DOHH2 (cell line): ENCODE results near the gene PTPRN2.

Source experiments
- H3F3A ChIP-seq: fragments of 200-600 bp; sonication (generic), shearing (Covaris generic); 2 replicates; pipeline ENCODE4 v1.6.0; 2016; ENCODE audit warnings: antibody characterized with exemption, mild to moderate bottlenecking; ENCODE audit not compliant: control insufficient read depth, insufficient read depth
- H3K27ac ChIP-seq: fragments of 200-600 bp; sonication (generic); 2 replicates; pipeline ENCODE4 v1.5.1; 2014; ENCODE audit warnings: low read depth, mild to moderate bottlenecking, low read length, moderate library complexity
- H3K27me3 ChIP-seq: fragments of 200-600 bp; sonication (generic); 2 replicates; pipeline ENCODE4 v1.6.1; 2014; ENCODE audit warnings: mild to moderate bottlenecking, low read length, mixed read lengths; ENCODE audit not compliant: control insufficient read depth
- H3K36me3 ChIP-seq: fragments of 200-600 bp; sonication (generic); 2 replicates; pipeline ENCODE4 v1.6.1; 2014; ENCODE audit warnings: mild to moderate bottlenecking, low read length, moderate library complexity, mixed read lengths; ENCODE audit not compliant: control insufficient read depth
- H3K4me1 ChIP-seq: fragments of 200-600 bp; sonication (generic); 2 replicates; pipeline ENCODE4 v1.6.1; 2014; ENCODE audit warnings: mild to moderate bottlenecking, low read length, mixed read lengths; ENCODE audit not compliant: control insufficient read depth
- H3K4me2 ChIP-seq: fragments of 200-600 bp; sonication (generic); 2 replicates; pipeline ENCODE4 v1.6.0; 2014; ENCODE audit warnings: mild to moderate bottlenecking, low read length, moderate library complexity
- H3K4me3 ChIP-seq: fragments of 200-600 bp; sonication (generic); 2 replicates; pipeline ENCODE4 v1.5.1; 2014; ENCODE audit warnings: mild to moderate bottlenecking, low read length, mixed read lengths
- H3K79me2 ChIP-seq: fragments of 200-600 bp; sonication (generic); 2 replicates; pipeline ENCODE4 v1.6.1; 2014; ENCODE audit warnings: mild to moderate bottlenecking, low read length, mixed read lengths; ENCODE audit not compliant: control insufficient read depth
- H3K9me2 ChIP-seq: fragments of 200-600 bp; sonication (generic); replicated peaks from 2 replicates; pipeline ENCODE4 v1.6.1; 2014; ENCODE audit warnings: mild to moderate bottlenecking, low read length, mixed read lengths; ENCODE audit not compliant: control insufficient read depth
- H3K9me3 ChIP-seq: fragments of 200-600 bp; sonication (generic); 2 replicates; pipeline ENCODE4 v1.6.1; 2014; ENCODE audit warnings: antibody characterized with exemption, low read length, mixed read lengths; ENCODE audit not compliant: control insufficient read depth, insufficient read depth
- H4K20me1 ChIP-seq: fragments of 200-600 bp; sonication (generic); 2 replicates; pipeline ENCODE4 v1.6.0; 2014; ENCODE audit warnings: low read depth, mild to moderate bottlenecking, antibody characterized with exemption, low read length, moderate library complexity; ENCODE audit not compliant: control insufficient read depth, insufficient read depth
- EZH2phosphoT487 ChIP-seq: fragments of 200-600 bp; sonication (generic); IDR thresholded peaks from 2 replicates; pipeline ENCODE4 v1.6.1; 2017; ENCODE audit warnings: borderline replicate concordance, mild to moderate bottlenecking, antibody characterized with exemption, low read length, moderate library complexity, mixed read lengths
- TF ChIP-seq, protein P1 (sequence below): fragments of 200-600 bp; sonication (generic); IDR thresholded peaks from one replicate; pipeline ENCODE4 v1.5.1; 2014; ENCODE audit warnings: antibody characterized with exemption, mild to moderate bottlenecking, low read depth, low read length; ENCODE audit not compliant: poor library complexity, severe bottlenecking

PTPRN2 gene

DNA sequence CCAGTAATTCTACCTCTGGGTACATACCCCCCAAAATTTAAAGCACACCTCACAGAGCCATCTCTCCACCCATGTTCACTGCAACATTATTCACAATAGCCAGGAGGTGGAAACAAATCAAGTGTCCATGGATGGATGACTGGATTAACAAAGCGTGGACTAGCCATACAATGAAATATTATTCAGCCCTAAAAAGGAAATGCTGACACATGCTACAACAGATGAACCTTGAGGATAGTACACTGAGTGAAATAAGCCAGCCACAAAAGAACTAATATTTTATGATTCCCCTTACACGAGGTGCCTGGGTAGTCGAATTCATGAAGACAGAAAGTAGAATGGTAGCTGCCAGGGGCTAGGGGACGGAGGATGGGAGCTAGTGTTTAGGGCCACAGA lies 31.1 kb upstream of the PTPRN2 start:
- Histone ChIP-seq H3K36me3 (peaks cover 22% of the 10 kb centered on the region), H3K79me2 (0 out of 2 replicates have a peak, but pooled peaks cover 3% of the 10 kb centered on the region), H3K9me2 (no peaks in the 10 kb centered on the region), H3F3A (peaks cover 7% of the 10 kb centered on the region; the same call in 1 of the 2 replicates), H3K4me1 (peaks cover 17% of the 10 kb centered on the region), H3K27me3 (no peaks in the 10 kb centered on the region), H3K27ac (no peak overlapping the region), H3K4me2 (no peak overlapping the region), H4K20me1 (0 out of 2 replicates have a peak, but pooled peaks cover 4% of the 10 kb centered on the region), H3K9me3 (no peaks in the 10 kb centered on the region), H3K4me3 (no peak overlapping the region)
- TF ChIP-seq, protein P1, sequence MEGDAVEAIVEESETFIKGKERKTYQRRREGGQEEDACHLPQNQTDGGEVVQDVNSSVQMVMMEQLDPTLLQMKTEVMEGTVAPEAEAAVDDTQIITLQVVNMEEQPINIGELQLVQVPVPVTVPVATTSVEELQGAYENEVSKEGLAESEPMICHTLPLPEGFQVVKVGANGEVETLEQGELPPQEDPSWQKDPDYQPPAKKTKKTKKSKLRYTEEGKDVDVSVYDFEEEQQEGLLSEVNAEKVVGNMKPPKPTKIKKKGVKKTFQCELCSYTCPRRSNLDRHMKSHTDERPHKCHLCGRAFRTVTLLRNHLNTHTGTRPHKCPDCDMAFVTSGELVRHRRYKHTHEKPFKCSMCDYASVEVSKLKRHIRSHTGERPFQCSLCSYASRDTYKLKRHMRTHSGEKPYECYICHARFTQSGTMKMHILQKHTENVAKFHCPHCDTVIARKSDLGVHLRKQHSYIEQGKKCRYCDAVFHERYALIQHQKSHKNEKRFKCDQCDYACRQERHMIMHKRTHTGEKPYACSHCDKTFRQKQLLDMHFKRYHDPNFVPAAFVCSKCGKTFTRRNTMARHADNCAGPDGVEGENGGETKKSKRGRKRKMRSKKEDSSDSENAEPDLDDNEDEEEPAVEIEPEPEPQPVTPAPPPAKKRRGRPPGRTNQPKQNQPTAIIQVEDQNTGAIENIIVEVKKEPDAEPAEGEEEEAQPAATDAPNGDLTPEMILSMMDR, result no peak
- TF ChIP-seq EZH2phosphoT487, result no peak

DNA sequence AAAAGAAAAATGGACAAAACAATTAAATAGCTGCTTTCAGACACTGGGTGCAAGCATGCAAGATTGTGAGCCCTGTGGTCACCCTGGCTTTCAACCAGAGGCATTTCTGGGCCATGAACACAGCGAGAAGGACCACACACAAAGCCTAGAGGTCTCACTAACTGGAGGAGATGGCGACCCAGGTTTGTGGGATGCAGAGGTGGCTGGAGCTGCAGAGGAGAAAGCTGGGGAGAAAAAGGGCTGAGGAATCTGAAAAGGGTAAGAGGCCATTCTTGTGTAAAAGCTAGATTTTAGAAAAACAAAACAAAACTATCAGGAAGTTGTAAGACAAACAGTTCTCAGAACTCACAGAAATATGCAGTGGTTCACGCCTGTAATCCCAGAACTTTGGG lies 30.1 kb upstream of the PTPRN2 start:
- Histone ChIP-seq H3F3A (peaks cover 8% of the 10 kb centered on the region; the same call in 1 of the 2 replicates), H3K27ac (no peak overlapping the region), H3K4me2 (no peak overlapping the region), H3K9me2 (no peaks in the 10 kb centered on the region), H3K27me3 (no peaks in the 10 kb centered on the region), H3K9me3 (no peaks in the 10 kb centered on the region), H3K4me3 (no peak overlapping the region), H3K4me1 (peaks cover 27% of the 10 kb centered on the region), H3K36me3 (peaks cover 19% of the 10 kb centered on the region), H3K79me2 (0 out of 2 replicates have a peak, but pooled peaks cover 3% of the 10 kb centered on the region), H4K20me1 (0 out of 2 replicates have a peak, but pooled peaks cover 4% of the 10 kb centered on the region)
- TF ChIP-seq, protein P1, result no peak
- no peak for TF ChIP-seq EZH2phosphoT487

GRCh38 chr7:158616050-158616449 lies 28.4 kb upstream of the PTPRN2 start:
- Histone ChIP-seq H3K4me1 (peaks cover 31% of the 10 kb centered on the region), H3K27ac (no peak overlapping the region), H3K9me2 (no peaks in the 10 kb centered on the region), H4K20me1 (0 out of 2 replicates have a peak, but pooled peaks cover 9% of the 10 kb centered on the region), H3K9me3 (no peaks in the 10 kb centered on the region), H3K79me2 (0 out of 2 replicates have a peak, but pooled peaks cover 3% of the 10 kb centered on the region), H3K27me3 (no peaks in the 10 kb centered on the region), H3K4me2 (no peak overlapping the region), H3F3A (peaks cover 5% of the 10 kb centered on the region; the same call in 1 of the 2 replicates), H3K36me3 (peaks cover 33% of the 10 kb centered on the region), H3K4me3 (no peak overlapping the region)
- no peak for TF ChIP-seq EZH2phosphoT487
- TF ChIP-seq, protein P1, result no peak

- 0 out of 2 replicates have a peak, but pooled peaks cover 3% of the 10 kb centered on the region for H3K79me2 ChIP-seq
- TF ChIP-seq EZH2phosphoT487, result no peak
- TF ChIP-seq, protein P1, result peak; percentile 16
- H3K4me2 ChIP-seq, result no peak overlapping the region
- peaks cover 31% of the 10 kb centered on the region for H3K4me1 ChIP-seq
- H3F3A ChIP-seq, result peaks cover 3% of the 10 kb centered on the region; the same call in 1 of the 2 replicates
- no peaks in the 10 kb centered on the region for H3K27me3 ChIP-seq
- H3K36me3 ChIP-seq, result peaks cover 34% of the 10 kb centered on the region
- no peak overlapping the region for H3K4me3 ChIP-seq
- H3K27ac ChIP-seq, result no peak overlapping the region
- no peaks in the 10 kb centered on the region for H3K9me3 ChIP-seq
- 0 out of 2 replicates have a peak, but pooled peaks cover 7% of the 10 kb centered on the region for H4K20me1 ChIP-seq
- no peaks in the 10 kb centered on the region for H3K9me2 ChIP-seq
These were observed 27.1 kb upstream of the PTPRN2 start for GRCh38 chr7:158614700-158615099.
